NCI-H128 (cell line): ENCODE data around the gene KIF26A.

Experiments used
- DNase-seq: peaks from one replicate; lab custom pipeline; 2025; ENCODE audit not compliant: unreplicated experiment; lab: John Stamatoyannopoulos, UW

The KIF26A gene

DNA sequence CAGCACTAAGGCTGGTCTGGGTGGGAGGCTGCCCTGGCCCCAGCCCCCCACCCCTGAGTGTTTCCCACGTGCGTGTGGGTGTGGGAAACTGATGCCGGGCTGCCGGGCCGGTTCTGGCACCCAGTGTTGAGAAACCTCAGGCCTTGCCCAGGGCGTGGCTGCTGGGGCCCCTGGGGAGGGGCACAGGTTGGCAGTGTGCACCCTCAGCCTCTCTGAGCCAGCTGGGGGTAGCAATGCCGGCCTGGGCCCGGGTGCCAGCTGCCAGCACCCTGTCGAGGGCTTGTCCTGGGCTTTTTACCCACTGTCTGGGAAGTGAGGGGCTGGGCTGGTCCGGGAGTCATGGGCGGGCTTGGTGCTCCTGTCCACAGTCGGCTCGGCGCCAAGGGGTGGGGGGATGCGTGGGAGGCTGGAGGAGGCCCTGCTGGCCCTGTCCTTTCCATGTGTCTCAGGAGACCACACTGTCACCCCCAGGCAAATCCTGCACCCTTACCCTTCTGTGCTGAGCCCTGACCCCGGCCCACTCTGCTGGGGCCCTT, 37.2 kb upstream of the KIF26A start:
- no peak for DNase-seq

DNA sequence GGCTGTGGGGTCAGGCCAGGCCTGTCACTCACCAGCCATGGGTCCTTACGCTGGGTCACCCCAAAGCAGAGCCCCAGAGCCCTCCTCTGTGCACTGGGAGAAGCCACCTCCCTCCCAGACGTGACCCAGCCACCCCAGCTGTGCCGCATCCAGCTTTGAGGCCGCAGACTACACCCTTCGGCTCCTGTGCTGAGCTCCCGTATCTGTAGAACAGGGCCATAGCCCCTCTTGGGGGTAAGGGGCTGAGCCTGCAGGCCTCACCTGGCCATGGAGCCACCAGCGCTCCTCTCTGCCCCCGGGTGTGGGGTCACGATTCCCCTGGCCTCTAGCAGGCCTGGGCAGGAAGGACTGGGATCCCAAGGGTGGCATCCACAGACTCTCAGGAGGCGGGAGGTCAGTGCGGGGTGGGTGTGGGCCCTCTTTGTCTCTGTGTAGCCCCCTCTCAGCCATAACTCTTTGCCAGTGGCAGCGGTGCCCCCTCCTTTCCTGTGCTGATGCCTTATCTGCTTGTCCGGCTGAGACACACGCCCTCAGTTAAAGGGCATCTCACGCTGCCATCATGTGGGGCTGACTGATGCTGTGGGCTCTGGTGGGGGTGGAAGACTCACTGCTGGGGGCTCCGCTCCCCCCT, 36.6 kb upstream of the KIF26A start:
- no peak for DNase-seq

DNA sequence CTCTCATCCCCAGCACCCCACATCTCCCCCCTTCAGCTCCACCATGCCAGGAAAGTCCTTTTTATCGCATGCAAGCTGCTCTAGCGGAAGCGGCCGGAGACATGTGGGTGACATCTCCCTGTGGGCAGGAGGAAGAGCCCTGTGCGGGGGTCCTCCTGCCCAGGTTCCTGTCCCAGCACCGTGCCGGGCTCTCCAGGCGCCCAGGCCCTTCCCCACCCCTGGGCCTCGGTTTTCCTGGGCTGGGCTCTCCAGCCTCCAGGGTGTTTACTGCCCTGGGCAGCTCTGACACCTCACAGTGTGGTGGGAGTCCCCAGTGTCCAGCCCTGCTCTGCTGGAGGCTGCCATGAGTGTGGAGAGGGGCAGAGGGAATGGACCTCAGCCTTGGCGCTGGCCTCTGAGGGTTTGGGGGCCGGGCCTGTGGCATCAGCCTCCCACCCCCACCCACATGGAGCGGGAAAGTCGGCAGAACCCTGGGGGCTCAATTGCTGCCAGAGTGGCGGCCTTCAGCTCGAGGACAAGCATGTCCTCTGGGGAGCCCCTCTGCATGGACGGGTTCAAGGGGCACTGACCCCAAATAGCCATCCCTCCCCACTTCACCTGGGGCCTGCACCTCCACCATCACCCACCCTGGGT, 36.0 kb upstream of the KIF26A start:
- no peak for DNase-seq

DNA sequence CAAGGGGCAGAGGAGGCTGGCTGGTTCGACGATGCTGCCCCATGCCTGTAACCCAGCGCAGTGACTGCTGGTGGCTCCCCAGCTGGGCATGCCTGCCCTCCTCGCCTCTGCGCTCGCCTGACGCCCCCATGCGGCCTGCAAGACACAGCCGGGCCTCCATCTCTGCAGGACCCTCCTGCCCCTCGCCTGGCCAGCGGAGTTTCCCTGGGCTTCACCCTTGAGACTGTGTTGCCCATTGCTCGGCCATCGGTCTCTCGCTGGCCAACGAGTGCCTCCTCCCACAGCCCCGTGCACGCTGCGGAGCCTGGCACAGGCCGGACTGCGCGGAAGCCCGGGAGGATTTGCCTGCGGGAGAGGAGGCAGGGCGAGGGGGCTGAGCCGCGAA, 35.3 kb upstream of the KIF26A start:
- DNase-seq = no peak

DNA sequence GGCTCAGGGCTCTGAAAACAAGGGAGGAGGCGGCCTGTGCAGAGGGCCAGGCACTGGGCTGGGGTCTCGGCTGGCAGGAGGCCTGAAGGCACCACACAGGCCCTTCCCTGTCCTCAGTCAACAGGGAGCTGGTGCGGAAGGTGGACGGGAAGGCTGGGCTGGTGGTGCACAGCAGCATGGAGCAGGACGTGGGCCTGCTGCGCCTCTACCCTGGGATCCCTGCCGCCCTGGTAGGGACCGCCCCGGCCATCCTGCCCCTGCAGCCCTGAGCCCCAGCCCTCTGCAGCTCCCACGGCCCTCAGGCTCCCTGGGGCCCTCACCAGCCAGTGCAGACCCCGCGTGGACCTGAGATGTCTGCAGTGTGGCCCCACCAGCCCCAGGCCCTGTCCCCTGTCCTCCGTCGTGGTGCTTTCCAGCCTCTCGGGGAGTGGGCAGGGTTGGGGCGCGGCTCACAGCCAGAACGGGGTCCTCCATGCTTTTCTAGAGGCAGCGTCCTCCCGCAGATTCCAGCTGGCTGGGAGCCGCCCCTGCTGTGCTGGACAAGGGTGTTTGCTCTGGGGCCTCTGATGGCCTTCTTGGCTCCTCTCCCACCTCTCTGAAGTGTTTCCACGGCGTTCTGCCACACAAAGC, 34.8 kb upstream of the KIF26A start:
- no peak for DNase-seq

GRCh38 chr14:104104076-104104901, 34.1 kb upstream of the KIF26A start:
- no peak for DNase-seq

DNA sequence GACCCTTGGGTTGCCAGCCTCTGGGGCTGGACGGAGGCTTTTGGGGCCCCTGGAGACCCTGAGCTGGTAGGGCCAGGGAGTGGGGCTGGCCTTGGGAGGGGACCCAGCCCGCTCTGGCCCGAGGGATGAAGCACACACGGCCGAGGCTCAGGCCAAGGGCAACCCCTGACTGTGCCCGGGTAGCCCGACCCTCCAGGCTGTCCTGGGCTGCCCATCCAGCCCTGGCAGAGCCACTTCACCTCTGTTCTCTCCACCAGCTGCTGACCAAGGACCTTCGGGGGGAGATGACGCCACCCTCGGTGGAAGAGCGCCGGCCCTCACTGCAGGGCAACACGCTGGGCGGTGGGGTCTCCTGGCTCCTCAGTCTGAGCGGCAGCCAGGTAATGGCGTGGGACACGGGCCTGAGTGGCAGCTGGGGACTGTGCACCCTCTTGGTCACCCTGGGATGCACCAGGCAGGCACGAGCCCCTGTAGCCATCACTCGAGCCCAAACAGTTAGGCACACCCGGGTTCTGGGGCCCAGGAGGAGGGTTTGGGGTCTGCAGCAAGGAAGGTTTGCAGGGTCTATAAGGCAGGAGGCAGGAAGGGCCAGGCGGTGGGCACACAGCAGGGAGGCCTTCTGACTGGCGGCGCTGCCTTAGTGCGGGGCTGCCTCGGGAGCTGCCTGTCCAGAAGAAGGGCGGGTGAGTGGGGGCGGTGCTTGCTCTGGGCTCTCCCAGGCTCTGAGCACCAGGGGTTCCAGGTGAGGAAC, 33.1 kb upstream of the KIF26A start:
- no peak for DNase-seq

DNA sequence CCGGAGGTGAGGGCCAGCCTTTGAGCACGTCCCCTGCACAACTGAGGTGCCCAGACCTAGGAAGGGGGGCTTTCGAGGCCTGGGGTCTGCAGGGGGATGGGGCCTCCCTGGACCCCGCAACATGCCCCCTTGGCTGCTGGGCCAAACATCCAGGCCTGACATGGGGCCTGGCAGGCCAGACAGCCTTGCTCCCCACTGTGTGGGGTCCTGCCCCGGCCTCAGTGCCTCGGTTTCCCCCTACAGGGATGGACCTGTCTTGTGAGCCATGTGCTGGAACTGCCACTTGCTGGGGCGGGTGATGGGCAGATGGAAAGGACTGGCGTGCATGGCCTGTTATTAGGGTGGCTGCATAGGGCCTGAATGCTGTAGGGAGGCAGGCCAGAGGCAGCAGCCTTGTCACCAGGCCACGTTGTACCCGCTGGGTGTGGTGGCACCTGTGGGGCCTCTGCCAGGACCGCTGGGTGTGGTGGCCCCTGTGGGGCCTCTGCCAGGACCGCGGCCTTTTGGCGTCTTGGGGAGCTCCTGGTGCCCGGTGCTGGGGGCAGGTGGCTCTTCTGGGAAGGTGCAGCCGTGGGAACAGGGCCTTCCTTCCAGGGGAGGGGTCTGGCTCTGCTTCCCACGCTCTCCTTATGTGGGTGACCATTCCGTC, 32.4 kb upstream of the KIF26A start:
- DNase-seq = no peak

DNA sequence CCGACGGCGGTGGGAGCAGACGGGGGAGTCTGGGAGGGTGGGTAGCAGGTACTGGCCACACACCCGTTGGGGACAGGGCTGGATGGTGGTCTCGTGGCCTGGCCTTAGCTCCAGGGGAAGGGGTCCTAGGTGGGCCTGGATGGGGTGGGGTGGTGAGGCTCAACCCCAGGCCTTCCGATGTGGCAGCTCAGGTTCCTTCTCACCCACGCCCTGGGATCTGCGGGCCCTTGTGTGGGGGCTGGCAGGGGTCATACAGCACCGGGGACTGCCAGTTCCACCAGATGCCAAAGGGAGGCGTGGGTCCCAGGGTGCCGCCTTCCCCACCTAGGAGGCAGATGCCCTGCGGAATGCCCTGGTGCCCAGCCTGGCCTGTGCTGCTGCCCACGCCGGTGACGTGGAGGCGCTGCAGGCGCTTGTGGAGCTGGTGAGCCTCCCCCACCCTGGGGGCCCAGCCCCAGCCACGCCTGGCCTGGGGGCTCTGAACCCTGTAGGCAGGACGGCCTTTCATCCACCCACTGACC, 31.9 kb upstream of the KIF26A start:
- DNase-seq = no peak

DNA sequence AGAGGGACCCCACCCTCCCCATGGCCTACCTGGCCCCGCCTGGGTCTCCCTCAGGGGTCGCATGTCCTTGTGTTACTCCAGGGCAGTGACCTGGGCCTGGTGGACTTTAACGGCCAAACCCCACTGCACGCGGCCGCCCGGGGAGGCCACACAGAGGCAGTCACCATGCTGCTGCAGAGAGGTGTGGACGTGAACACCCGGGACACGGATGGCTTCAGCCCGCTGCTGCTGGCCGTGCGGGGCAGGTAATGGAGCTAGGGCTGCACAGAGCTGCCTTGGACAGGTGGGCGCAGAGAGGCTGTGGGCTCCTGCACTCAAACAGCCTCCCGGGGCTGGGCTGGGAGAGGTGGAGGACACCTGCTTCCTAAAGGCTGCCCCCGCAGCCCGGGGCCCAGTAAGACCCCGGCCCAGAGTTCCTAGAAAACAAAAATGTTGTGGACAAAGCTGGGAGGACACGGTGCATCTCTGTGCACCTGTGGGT, 31.2 kb upstream of the KIF26A start:
- no peak for DNase-seq

DNA sequence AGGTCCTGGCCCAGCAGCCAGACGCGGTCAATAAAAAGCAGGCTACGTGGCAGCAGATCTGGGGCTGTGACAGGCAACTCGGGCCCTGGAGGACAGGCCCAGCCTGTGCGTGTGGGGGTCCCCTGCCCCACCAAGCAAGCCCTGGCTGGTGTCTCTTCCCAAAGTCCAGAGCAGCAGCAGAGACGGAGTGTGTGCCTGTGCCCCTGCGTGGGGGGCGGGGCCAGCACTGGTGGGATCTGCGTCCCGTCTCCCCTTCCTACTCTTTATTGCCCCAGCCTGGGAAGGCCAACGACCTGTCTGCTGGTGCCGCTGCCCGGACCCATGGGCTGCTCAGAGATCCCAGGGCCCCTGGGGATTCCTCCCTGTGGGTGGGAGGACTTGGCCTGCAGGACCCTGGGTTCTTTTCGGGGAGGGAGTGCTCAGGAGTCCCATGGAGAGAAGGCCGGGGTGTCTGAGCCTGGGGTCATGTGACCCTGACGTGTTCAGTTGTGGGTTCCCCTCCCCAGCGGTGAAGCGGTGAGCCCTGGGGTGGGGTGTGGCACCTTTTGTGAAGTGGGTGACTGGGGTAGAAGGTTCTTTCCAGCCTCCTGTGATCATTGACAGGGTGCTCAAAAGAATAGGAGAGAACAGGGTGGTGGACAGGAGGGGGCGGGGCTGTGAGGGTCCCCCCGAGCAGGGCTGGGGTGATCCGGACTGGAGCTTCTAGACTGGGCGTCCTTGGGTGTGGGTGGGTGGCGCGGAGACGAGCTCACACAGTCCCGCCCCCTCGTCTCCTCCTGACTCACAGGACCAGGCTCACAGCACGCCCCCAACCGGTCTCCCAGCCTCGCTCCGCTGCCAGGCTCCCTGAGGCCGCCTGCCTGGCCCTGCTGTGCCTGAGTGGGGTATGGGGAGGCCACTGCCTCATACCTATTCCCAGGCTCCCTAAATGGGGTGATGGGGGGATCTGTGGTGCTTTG, 30.5 kb upstream of the KIF26A start:
- no peak for DNase-seq

GRCh38 chr14:104108570-104109541, 29.5 kb upstream of the KIF26A start:
- no peak for DNase-seq

- DNase-seq = no peak
Measured at GRCh38 chr14:104109731-104110361, 28.5 kb upstream of the KIF26A start.

DNA sequence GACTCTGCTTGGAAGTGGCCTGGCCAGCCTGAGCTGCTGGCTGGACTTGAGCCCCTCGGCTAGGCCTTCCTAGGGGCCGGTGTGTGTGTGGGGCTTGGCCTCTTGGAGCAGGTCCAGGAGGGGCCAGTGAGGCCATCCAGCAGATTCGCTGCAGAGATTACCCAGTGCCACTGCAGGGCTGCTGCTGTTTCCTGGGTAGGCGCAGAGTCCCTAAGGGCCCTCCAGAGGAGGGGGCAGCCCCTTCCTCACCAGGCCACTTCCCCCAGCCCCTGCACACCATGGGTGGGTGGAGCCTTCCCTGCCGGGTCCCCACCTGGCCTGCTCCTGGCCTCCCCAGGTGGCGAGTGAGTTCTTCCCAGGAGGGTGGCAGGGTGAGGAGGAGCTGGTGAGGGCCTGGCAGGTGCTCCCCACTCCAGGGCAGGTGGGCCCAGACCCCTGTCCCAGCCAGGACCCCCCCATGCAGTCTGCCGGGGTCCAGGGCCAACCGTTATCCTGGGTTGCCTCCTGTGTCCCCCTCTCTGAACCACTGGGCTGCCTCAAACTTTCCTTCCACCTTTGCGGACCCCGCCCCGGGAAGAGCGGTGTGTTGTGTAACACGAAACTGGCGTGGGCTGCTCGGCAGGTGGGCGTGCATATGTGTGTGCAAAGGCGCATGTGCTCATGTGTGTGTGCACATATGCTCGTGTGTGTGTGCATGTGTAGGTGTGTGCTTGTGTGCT, 27.7 kb upstream of the KIF26A start:
- no peak for DNase-seq

GRCh38 chr14:104111301-104112112, 26.9 kb upstream of the KIF26A start:
- no peak for DNase-seq

DNA sequence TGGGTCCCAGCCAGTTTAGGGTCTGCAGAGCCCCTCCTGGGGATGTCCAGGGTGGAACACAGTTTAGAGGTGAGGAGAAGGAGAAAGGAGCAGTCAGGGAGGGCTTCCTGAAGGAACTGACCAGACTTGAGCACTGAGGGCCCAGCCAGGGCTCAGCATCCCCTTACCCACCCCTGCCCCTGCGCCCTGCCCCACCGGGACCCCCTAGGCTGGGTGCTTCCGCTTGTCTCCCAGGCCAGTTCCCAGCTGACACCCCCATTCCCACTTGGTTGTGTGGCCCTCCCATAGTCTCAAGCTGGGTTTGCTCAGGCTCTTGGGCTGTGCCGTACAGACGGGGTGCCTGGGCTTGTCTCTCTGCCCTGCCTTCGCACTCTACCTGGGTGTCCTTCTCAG, 26.3 kb upstream of the KIF26A start:
- no peak for DNase-seq
